ENCODE measurements around the gene TF. TPM values are rescaled to one million over a fixed set of nuclear protein-coding genes. Genes with fewer than 3 reads are reported as not detected.

TF gene
- total RNA-seq, 4 donors from 2014 or later = 0.15 to 4.2 (median 1.2) TPM

DNA sequence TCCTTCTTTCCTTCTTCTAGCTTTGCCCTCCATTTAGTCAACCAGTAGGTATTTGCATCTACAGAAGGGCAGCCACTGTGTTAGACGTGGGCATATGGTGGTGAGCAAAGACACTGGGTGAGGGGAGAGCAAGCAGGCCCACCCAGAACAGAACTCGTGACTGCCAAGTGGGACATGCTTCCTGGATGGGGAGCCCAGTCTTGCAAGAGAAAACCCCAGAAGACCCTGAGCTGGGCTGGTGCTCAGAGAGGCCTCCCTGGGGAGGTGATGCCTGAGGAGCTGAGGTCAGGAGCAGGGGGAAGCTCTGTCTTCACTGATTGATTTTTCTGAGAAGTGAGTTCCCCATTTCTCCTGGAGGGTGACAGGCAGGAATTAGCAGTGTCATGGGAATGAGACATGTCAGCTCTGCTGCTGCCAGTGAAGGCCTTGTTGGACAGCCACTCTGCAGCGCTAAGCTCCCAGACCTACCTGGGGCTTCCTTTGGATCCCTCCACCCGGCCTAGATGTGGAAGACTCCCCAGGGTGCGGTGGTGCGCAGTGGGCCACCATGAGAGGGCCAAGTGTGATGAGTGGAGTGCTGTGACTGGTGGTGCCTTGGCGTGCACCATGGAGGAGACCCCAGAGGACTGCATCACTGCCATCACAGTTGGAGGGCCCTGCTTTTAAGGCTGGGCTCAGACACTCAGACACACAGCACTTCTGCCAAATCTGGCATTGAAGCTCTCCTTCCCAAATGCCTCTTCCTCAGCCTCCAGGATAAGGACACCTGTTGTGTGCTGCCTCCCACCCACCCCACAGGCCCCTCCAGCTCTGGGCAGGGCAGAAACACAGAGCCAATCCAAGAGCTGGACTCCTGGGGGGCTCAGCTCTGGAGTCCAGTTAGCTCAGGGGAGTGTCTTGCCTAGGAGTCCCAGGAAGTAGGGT is 44.5 kb upstream of the TF start:
- no peaks in the 10 kb centered on the region for H3K27me3 ChIP-seq
- no peaks in the 10 kb centered on the region for H3K4me1 ChIP-seq
- intact Hi-C loops (cut with DNase I) = no loop called here
- H3K36me3 ChIP-seq = no peaks in the 10 kb centered on the region
- H3K27ac ChIP-seq = no peak overlapping the region
- H3K9me3 ChIP-seq = no peaks in the 10 kb centered on the region
- no peak overlapping the region for H3K4me3 ChIP-seq (replicated peaks in 1 of 3)
- 79 to 93% methylated on average over 2 to 7 of the region's 7 CpGs for WGBS, 2 donors
- no peak for DNase-seq
- TF ChIP-seq, protein P1, sequence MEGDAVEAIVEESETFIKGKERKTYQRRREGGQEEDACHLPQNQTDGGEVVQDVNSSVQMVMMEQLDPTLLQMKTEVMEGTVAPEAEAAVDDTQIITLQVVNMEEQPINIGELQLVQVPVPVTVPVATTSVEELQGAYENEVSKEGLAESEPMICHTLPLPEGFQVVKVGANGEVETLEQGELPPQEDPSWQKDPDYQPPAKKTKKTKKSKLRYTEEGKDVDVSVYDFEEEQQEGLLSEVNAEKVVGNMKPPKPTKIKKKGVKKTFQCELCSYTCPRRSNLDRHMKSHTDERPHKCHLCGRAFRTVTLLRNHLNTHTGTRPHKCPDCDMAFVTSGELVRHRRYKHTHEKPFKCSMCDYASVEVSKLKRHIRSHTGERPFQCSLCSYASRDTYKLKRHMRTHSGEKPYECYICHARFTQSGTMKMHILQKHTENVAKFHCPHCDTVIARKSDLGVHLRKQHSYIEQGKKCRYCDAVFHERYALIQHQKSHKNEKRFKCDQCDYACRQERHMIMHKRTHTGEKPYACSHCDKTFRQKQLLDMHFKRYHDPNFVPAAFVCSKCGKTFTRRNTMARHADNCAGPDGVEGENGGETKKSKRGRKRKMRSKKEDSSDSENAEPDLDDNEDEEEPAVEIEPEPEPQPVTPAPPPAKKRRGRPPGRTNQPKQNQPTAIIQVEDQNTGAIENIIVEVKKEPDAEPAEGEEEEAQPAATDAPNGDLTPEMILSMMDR (IDR thresholded peaks at IDR 0.05) = no peak
- TF ChIP-seq POLR2A (IDR thresholded peaks at IDR 0.05) = no peak

DNA sequence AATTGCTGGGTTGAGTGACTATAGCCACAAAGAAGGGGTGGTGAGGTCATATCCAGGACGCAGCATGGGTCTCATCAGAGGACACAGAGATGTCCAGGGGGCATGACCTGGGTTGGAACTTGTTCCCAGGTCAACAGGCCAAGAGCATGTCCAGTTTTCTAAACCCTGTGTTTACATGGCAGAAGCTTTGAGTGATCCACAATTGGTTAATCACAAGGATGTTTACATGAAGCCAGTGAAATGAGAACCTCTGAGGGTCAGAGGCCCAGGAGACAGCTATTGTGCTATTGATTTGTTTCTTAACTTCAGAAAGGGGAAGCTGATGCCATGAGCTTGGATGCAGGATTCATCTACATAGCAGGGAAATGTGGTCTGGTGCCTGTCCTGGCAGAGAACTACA is 42.3 kb upstream of the TF start:
- Histone ChIP-seq H3K36me3 (no peaks in the 10 kb centered on the region), H3K9me3 (no peaks in the 10 kb centered on the region), H3K4me1 (no peaks in the 10 kb centered on the region), H3K4me3 (replicated peaks in 1 of 3) (no peak overlapping the region), H3K27ac (no peak overlapping the region), H3K27me3 (no peaks in the 10 kb centered on the region)
- intact Hi-C loops (cut with DNase I) = no loop called here
- WGBS, 2 donors = 56 to 73% methylated on average over 1 of the region's 1 CpG
- no peak for TF ChIP-seq POLR2A (IDR thresholded peaks at IDR 0.05)
- TF ChIP-seq, protein P1 (IDR thresholded peaks at IDR 0.05) = no peak
- DNase-seq = no peak

DNA sequence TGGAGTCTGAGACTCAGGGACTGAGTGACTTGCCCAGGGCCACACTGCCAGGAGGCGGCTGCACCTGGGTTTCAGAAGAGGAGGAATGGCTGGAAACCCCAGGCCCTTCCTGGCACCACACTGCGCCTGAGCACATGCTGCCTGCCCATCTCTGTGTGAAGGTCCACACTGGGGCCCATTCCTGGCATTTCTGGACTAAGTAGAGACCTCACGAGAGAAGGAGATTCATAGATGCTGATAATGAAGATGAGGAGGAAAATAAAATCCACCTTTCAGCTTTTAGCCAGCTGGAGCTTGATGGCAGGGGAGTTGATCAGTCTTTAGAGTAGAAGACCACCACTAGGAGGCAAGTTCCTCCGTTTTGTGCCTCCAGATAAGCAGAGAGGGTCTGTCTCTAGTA is 40.2 kb upstream of the TF start:
- H3K27me3 ChIP-seq = no peaks in the 10 kb centered on the region
- DNase-seq = no peak
- H3K27ac ChIP-seq = no peak overlapping the region
- intact Hi-C loops (cut with DNase I) = no loop called here
- TF ChIP-seq POLR2A (IDR thresholded peaks at IDR 0.05) = no peak
- TF ChIP-seq, protein P1 (IDR thresholded peaks at IDR 0.05) = no peak
- H3K4me1 ChIP-seq = no peaks in the 10 kb centered on the region
- H3K4me3 ChIP-seq (replicated peaks in 1 of 3) = no peak overlapping the region
- no peaks in the 10 kb centered on the region for H3K36me3 ChIP-seq
- 82 to 86% methylated on average over 4 of the region's 4 CpGs for WGBS, 2 donors
- H3K9me3 ChIP-seq = no peaks in the 10 kb centered on the region

DNA sequence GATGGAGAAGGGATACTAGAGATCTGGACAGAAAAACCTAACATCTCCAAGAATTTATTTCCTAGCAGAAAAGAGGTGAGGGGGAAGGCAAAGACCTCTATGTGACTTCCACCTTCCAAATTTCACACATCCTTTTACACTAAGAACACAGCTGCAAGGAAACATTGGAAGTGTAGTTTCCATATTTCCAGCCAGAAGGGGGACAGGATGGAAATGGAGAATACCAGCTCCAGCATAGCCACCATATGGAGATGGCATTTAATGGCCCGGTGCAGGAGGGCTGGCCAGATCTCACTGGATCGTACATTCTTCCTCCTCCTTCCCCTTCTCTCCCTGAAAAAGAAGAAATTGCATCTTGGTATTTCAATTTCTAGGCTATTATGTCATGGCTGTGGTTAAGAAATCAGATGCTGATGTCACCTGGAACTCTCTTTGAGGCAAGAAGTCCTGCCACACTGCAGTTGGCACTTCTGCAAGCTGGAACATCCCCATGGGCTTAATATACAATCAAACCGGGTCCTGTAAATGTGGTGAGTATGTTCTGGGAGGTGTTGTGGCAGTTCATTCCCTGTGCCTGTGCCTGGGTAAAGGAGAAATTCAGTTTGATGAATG is 36.9 kb upstream of the TF start:
- H3K27ac ChIP-seq = no peak overlapping the region
- no peaks in the 10 kb centered on the region for H3K9me3 ChIP-seq
- TF ChIP-seq POLR2A (IDR thresholded peaks at IDR 0.05) = no peak
- TF ChIP-seq, protein P1 (IDR thresholded peaks at IDR 0.05) = no peak
- DNase-seq = no peak
- H3K27me3 ChIP-seq = no peaks in the 10 kb centered on the region
- WGBS, 2 donors = 89 to 92% methylated on average over 3 of the region's 3 CpGs
- intact Hi-C loops (cut with DNase I) = no loop called here
- H3K4me3 ChIP-seq (replicated peaks in 1 of 3) = no peak overlapping the region
- H3K4me1 ChIP-seq = no peaks in the 10 kb centered on the region
- H3K36me3 ChIP-seq = no peaks in the 10 kb centered on the region

DNA sequence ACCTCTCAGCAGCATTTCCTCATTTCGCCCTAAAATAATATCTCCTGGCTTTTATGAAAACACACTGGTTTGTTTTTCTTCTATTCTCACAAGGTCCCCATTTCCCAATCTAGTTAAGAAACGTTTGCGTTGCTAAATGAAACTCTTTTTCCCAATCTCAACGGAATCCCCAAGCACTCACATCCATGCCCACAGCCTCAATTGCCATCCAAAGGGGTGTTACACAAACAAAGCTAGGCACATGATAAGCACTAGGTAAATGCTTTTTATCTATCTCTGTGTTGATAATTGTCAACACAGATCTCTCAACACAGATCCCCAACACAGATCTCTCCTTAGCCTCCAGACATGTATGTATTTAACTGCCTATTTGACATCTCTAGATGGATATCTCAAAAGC is 35.2 kb upstream of the TF start:
- Histone ChIP-seq H3K9me3 (no peaks in the 10 kb centered on the region), H3K4me1 (no peaks in the 10 kb centered on the region), H3K36me3 (no peaks in the 10 kb centered on the region), H3K4me3 (replicated peaks in 1 of 3) (no peak overlapping the region), H3K27ac (no peak overlapping the region), H3K27me3 (no peaks in the 10 kb centered on the region)
- intact Hi-C loops (cut with DNase I) = no loop called here
- 41 to 42% methylated on average over 4 of the region's 4 CpGs for WGBS, 2 donors
- TF ChIP-seq, protein P1 (IDR thresholded peaks at IDR 0.05) = no peak
- TF ChIP-seq POLR2A (IDR thresholded peaks at IDR 0.05) = no peak
- no peak for DNase-seq
